ENCODE measurements around the gene RHOT2. TPM values are rescaled to one million over a fixed set of nuclear protein-coding genes. Genes with fewer than 3 reads are reported as not detected.

Gene RHOT2
- total RNA-seq, 1 experiment from 2014 or later: 184 TPM

GRCh38 chr16:625117-625976, 42.6 kb upstream of the RHOT2 start:
- intact Hi-C loops (cut with micrococcal nuclease; ENCODE audit: unreplicated experiment): no loop called here
- H3K27me3 ChIP-seq (replicated peaks; ENCODE audit: insufficient read depth, low read depth, low read length, poor library complexity): no peaks in the 10 kb centered on the region

GRCh38 chr16:625977-626765, 41.8 kb upstream of the RHOT2 start:
- H3K27me3 ChIP-seq (replicated peaks; ENCODE audit: insufficient read depth, low read depth, low read length, poor library complexity): no peaks in the 10 kb centered on the region
- intact Hi-C loops (cut with micrococcal nuclease; ENCODE audit: unreplicated experiment): no loop called here
- H3K9me3 ChIP-seq (ENCODE audit: low read depth, low read length, poor library complexity, severe bottlenecking): no peaks in the 10 kb centered on the region
- peaks cover 5% of the 10 kb centered on the region for H3K4me1 ChIP-seq (ENCODE audit: insufficient read depth, low read length, poor library complexity, severe bottlenecking)
- ChIA-PET CTCF (no interaction called here), POLR2A (ENCODE audit: low non-redundant PET) (no interaction called here)
- TF ChIP-seq EZH2 (IDR thresholded peaks at IDR 0.05; ENCODE audit: borderline replicate concordance, low read depth, low read length, poor library complexity, severe bottlenecking): no peak
- TF ChIP-seq CTCF (conservative IDR thresholded peaks at IDR 0.05; ENCODE audit: low read depth, low read length): no peak
- H3K4me3 ChIP-seq (ENCODE audit: low read depth, low read length, poor library complexity, severe bottlenecking): no peak overlapping the region
- no peak overlapping the region for H3K27ac ChIP-seq (ENCODE audit: low read depth, low read length, poor library complexity, severe bottlenecking)
- no TSS peak for BruUV-seq (replicated peaks)
- peaks cover 4% of the 10 kb centered on the region for H3K36me3 ChIP-seq (ENCODE audit: insufficient read depth, low read length, poor library complexity, severe bottlenecking)
- DNase-seq (ENCODE audit: low spot score): no peak

More at GRCh38 chr16:625117-625976, 42.6 kb upstream of the RHOT2 start:
- BruUV-seq (replicated peaks): no TSS peak
- CTCF ChIA-PET: interaction anchor here (0.6 kb wide), 1 partner anchor 240 kb away, joined by 9 read pairs; no protein-coding TSS in a partner anchor
- POLR2A ChIA-PET (ENCODE audit: low non-redundant PET): no interaction called here
- no peak for TF ChIP-seq EZH2 (IDR thresholded peaks at IDR 0.05; ENCODE audit: borderline replicate concordance, low read depth, low read length, poor library complexity, severe bottlenecking)
- no peak for TF ChIP-seq CTCF (conservative IDR thresholded peaks at IDR 0.05; ENCODE audit: low read depth, low read length)
- H3K4me3 ChIP-seq (ENCODE audit: low read depth, low read length, poor library complexity, severe bottlenecking): no peak overlapping the region
- H3K9me3 ChIP-seq (ENCODE audit: low read depth, low read length, poor library complexity, severe bottlenecking): no peaks in the 10 kb centered on the region
- no peak for DNase-seq (ENCODE audit: low spot score)
- peaks cover 4% of the 10 kb centered on the region for H3K36me3 ChIP-seq (ENCODE audit: insufficient read depth, low read length, poor library complexity, severe bottlenecking)
- no peak overlapping the region for H3K27ac ChIP-seq (ENCODE audit: low read depth, low read length, poor library complexity, severe bottlenecking)
- H3K4me1 ChIP-seq (ENCODE audit: insufficient read depth, low read length, poor library complexity, severe bottlenecking): peaks cover 5% of the 10 kb centered on the region

- Histone ChIP-seq H3K27me3 (replicated peaks; ENCODE audit: insufficient read depth, low read depth, low read length, poor library complexity) (no peaks in the 10 kb centered on the region), H3K36me3 (ENCODE audit: insufficient read depth, low read length, poor library complexity, severe bottlenecking) (peaks cover 4% of the 10 kb centered on the region), H3K4me1 (ENCODE audit: insufficient read depth, low read length, poor library complexity, severe bottlenecking) (peaks cover under 1% of the 10 kb centered on the region), H3K27ac (ENCODE audit: low read depth, low read length, poor library complexity, severe bottlenecking) (no peak overlapping the region), H3K4me3 (ENCODE audit: low read depth, low read length, poor library complexity, severe bottlenecking) (no peak overlapping the region), H3K9me3 (ENCODE audit: low read depth, low read length, poor library complexity, severe bottlenecking) (no peaks in the 10 kb centered on the region)
- DNase-seq (ENCODE audit: low spot score): peak; percentile 76
- POLR2A ChIA-PET (ENCODE audit: low non-redundant PET): no interaction called here
- no TSS peak for BruUV-seq (replicated peaks)
- CTCF ChIA-PET: no interaction called here
- TF ChIP-seq CTCF (conservative IDR thresholded peaks at IDR 0.05; ENCODE audit: low read depth, low read length): no peak
- TF ChIP-seq EZH2 (IDR thresholded peaks at IDR 0.05; ENCODE audit: borderline replicate concordance, low read depth, low read length, poor library complexity, severe bottlenecking): no peak
- intact Hi-C loops (cut with micrococcal nuclease; ENCODE audit: unreplicated experiment): no loop called here
Measured at GRCh38 chr16:626787-627453, 41.0 kb upstream of the RHOT2 start.
